GM21360 (cell line): ENCODE data around the gene UBE2G2.
A peak's percentile ranks its signal among the peaks of the same experiment; 100 is the strongest.
"Not testable (repeated sequence)": the region's sequence is repeated elsewhere in the genome, so short reads cannot be mapped to it uniquely, and the experiment has no call there.

Experiments
- ATAC-seq: cut with Tn5 transposase; IDR thresholded peaks from one replicate; pipeline ENCODE4 v1.9.1; 2021; ENCODE audit warnings: mild to moderate bottlenecking, moderate library complexity; ENCODE audit not compliant: unreplicated experiment

The UBE2G2 gene

DNA sequence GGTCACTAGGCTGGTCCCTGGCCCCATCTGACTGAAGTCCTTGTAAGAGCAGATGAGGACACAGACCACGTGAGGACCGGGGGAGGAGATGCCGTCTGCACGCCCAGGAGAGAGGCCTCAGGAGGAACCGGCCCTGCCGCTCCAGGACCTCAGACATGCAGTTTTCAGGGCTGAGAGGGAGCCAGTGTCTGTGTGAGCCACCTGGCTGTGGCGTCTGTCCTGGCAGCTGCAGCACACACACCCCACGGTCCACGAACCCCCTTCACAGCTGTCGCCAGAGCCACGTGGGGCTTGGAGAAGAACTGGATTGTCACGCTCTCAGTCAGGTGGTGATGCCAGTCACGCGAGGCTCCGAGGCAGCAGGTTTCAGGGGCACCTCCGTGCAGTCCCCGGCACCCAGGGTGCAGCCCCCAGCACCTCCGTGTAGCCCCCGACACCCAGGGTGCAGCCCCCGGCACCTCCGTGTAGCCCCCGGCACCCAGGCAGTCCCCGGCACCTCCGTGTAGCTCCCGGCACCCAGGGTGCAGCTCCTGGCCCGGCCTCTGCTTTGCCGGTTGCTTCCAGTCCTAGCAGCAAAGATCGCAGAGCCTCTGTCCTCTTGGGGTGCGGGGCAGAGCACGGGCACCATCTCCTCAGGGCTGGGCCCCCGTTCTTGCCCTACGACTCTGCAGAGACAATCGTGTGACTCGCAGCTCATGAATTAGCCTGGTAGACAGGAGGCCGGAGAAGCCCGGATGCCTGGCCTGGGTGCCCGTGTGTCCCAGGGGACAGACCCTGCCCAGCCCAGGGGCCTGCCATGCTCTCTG, 35.2 kb upstream of the UBE2G2 start:
- ATAC-seq, result no peak

DNA sequence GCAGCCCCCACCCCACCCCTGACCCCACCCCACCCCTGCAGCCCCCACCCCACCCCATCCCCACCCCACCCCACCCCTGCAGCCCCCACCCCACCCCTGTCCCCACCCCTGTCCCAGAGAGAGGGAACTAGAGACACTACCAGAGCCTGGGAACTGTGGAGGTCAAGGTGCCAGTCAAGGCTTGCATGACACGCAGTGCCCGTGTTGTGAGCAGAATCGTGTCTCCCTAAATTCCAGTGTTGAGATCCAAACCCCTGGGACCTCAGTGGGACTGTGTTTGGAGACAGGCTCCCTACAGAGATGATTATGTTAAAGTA, 34.7 kb upstream of the UBE2G2 start:
- no peak for ATAC-seq

DNA sequence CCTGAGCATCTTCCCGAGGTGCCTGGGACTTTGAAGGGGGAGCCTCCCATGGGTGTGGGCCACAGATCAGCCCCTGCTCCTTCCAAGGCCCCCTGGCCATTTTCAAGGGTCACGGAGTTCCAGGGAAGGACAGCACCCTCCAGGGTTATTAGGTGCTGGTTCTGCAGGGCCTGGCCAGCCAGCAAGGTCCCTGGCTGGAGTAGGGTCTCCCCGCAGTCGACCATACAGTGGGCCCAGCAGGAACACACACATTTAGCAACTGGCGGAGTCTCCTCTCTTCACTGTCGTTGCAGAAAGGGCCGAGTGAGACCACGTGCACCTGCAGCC, 34.0 kb upstream of the UBE2G2 start:
- no peak for ATAC-seq

DNA sequence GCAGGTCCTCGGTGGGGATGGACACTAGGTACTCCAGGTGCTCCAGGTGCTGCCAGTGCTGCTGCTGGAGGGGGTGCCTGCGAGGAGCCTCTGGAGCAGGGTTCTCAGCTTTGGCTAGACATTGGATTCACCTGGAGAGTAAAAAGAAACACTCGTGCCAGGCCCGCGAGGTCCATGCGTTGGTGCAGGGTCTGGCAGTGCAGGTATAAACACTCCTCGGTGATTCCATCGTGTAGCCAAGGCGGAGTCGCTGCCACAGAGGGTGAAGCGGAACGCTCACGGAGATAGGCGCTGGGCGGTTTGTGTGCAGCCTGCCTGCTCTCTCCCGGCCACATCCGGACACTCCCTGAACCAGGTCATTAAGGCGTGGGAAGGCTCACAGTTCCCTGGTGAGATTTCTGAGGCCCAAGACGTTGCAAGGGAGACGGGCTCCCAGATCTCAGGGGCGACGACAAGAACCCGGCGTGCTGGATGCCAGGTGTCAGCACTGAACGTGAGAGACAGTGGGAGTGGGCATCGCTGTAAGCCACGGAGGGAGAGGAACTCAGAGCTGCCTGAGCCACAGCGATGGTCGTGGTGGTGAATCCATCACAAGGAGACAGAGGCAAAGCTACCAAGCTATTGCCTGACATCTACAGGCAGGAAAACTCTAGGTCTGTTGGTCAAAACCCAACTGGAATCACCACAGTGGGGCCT, 33.5 kb upstream of the UBE2G2 start:
- ATAC-seq, result no peak

DNA sequence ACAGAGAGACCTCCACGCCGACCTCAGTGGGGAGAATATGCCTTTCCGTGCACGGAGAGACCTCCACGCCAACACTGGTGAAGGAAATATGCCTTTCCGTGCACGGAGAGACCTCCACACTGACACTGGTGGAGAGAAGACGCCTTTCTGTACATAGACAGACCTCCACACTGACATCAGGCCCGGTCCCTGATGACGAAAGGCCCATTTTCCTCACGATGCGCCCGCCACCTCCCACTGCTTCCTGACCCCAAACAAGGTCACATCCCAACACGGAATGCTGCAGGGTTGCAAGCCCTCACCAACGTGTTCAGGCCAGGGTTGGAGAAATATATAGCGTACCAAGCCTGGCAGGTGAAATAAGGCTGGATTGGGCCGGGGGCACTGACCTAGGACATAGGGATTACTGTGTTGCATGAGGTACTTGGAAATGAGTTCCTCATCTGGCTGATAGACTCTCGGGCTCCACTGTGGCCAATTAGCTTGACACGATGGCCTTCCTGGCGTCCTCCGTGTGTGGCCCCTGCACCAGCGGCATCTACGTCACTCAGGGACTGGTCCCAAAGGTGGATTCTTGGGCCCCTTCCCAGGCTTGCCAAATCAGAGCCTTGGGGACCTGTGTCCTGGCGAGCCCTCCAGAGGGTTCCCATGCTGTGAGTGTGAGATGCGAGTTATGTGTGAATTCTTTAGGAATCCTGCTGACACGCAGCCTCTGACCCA, 32.8 kb upstream of the UBE2G2 start:
- no peak for ATAC-seq

DNA sequence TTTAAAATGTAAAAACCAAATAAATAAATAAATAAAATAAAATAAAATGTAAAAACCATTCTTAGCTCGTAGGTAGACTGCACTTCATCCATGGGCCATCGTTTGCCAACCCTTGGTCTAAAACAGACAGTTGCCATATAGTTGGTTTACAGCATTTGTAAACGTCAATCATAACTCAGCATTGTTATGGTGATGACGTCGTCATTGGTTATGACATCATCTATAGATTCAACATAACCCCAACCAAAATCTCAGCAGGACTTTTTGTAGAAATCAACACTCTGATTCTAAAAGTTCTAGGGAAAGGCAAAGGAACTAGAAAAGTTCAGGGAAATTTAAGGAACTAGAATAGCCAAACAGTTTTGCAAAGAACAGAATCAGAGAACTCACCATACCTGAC, 32.0 kb upstream of the UBE2G2 start:
- ATAC-seq, result no peak

DNA sequence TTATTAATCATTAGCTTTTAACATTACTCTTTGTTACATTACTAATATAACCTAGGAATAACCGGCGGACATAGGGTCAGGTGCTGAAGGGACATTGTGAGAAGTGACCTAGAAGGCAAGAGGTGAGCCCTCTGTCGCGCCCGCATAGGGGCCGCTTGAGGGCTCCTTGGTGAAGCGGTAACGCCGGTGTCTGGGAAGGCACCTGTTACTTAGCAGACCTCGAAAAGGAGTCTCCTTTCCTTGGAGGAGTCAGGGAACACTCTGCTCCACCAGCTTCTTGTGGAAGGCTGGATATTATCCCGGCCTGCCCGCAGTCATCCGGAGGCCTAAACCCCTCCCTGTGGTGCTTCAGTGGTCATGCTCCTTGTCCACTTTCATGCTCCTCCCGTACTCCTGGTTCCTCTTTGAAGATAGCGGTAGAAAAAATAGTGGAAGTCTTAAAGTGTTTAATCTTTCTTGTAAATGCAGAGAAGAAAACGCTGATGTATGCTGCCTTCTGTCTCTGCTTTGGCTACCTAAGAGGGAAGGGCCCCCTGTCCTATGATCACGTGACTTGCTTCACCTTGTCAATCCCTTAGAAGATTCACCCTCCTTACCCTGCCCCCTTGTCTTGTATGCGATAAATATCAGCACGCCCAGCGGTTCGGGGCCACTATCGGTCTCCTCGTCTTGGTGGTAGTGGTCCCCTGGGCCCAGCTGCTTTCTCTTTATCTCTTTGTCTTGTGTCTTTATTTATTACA, 31.1 kb upstream of the UBE2G2 start:
- ATAC-seq, result not testable (repeated sequence)

DNA sequence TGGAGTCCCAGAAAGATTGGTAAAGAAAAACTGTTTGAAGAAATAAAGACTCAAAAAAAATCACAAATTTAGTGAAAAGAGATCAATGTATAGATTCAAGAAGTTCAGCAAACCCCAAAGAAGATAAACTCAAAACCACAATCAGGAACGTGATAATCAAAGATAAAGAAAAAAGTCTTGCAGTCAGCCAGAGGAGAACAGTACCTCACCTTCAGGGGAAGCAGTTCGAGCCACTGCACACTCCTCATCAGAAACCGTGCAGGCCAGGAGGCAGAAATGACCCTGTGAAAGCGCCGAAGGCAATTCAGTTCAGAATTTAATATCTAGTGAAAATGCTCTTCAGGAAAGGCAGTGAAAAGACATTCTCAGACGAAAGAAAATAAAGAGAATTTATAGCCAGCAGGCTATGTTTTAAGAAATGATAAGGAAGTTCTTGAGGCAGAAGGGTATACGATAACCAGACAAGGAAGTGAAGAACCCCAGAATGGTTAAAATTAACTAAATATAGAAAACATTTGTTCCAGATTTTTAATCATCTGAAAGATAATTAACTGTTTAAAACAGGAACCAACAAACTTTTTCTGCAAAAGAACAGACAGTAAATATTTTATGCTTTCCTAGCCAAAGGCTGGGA, 29.7 kb upstream of the UBE2G2 start:
- ATAC-seq, result no peak

DNA sequence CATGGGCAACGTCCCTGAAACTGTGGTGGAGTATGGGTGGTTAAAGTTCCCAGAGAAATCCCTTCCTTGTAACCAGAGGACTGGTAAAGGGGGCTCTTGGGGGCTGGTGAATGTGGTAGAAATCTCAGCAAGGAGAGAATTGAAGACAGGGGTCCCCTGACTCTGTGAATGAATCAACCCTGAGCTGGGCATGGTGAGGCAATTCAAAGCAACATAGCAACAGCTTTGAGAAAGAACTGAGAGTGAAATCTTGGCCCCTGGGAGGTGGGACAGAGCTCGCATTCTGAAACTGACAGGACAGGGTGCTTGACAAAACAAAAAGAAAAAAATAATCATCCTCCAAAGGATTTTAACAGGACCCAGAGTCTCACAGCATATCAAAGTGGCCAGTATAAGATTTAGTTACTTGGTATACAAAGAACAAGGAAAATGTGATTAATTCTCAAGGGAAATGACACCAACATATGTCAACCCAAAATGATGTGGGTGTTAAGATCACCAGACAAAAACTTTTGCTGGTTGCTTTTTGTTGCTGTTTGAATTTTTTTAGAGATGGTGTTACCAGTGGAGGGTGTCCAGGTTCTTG, 28.0 kb upstream of the UBE2G2 start:
- ATAC-seq, result no peak

DNA sequence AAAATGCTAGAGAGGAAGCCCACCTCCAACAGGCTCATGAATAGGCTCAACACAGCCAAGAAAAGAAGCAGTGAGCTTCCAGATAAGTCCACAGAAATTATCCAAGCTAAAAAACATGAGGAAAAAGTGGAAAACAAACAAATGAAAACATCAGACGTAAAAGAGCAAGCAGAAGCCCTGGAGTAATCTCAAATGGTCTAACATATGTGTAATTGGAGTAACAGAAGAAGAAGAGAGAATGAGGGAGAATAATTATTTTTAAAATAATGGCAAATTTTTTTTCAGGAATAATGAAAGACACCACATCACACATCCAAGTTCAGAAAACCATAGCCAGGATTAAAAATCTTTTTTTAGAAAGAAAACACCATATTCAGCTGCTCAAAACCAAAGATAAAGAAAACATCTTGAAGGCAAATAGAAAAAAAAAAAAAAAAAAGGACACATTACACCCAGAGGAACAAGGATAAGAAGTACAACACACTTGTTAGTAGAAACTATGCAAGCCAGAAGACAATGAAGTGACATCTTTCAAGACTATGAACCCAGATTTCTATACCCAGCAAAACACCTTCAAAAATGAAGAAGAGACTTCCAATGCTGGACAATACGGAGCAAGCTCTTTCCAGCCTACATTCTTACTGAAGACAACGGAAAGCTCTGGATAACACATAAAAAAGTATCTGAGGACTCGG, 26.9 kb upstream of the UBE2G2 start:
- ATAC-seq, result no peak

DNA sequence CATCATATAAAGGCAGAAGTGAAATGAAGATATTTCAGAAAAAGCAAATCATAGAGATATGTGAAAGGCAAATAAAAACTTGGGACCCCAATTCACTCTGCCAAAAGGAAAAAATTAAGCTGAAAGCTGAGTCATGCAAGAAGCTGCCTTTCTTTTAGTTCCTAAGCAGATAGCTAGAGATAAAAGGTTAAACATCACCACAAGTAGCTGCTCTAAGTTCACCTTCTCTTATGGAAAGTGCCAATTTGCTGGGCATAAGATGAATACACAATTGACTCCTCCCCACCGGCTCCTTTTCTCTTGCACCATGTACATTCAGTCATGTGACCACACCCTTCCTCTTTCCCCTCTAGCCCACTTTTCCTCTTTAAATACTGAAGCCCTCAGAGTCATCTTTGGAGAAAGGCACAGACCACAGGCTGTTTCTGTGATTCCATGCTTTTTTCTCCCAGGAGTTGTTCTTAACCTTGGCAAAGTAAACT, 21.6 kb upstream of the UBE2G2 start:
- ATAC-seq, result no peak

DNA sequence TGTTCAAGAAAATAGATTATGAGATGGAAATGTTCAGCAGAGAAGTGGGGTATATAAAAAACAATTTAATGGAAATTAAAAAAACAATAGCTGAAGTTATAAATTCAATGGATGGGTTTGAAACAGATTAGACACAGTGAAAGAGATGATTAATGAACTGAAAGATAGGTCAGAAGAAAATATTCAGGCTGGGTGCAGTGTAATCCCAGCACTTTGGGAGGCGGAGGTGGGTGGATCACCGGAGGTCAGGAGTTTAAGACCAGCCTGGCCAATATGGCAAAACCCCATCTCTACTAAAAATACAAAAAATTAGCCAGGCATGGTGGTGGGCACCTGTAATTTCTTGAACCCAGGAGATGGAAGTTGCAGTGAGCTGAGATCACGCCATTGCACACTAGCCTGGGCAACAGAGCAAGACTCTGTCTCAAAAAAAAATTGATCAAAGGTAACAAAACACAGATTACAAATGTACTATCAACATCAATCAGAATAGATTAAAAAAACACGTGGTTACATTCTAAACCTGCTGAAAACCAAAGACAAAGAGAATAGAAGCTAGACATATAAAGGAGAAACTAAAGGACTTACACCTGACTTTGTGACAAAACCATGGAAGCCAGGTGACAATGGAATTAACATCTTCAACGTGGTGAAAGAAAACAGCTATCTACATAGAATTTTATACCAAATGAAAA, 21.0 kb upstream of the UBE2G2 start:
- ATAC-seq, result no peak

DNA sequence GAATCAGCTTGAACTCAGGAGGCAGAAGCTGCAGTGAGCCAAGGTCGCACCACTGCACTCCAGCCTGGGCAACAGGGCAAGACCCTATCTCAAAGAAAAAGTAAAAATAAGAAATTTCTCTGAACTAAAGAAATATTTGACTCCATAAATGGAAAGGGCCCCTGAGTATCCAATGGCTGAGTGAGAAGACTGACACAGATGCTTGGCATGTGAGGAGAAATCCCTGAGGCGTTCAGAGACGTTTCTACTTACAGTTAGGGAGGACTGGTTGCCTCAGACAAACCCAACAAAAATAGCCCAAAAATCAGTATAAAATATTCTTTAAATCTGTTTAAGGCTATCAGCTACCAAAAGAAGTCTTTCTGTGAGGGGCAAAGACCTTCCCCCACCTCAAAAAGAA, 19.2 kb upstream of the UBE2G2 start:
- no peak for ATAC-seq

DNA sequence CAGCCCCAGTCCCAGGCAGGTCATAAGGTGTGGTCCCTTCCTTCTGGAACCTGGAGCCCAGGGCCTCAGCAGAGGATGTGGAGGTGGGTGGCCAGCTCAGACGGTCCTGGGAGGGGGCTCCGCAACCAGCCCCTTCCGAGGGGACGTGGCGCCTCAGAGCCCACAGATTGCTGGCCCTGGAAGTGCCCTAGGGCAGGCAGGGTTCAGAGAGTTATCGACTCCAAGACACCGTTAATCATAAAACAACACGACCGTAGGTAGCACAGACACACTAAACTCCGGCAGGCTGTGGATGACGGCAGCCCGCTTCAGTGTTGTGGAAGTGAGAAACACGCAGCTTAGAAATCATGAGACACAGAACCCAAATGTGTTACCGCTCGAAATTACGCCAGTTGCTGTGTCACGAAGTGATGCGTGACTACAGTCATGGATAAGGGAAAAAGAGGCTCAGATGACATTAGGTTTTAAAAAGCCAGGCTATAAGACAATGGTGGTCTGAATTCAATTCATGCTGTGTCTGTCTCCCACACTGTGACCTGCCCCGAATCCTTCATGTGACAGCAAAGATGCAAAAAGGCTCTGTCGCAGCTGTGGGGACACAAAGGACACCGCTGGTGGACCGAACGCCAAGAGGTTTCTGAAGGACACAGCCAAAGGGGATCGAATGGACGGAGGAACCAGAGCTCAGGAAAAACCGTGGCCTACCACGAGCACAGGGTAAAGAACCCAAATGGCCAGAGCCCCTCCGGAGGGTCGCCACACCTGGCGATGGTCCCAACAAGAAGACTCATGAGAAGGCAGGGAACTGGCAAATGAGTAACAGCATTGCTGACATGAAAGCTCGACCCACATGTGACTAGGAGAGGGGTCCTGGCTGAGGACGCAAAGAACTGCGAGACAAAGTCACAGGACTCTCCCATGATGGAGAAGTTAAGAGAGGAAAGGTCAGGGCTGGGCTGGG, 17.9 kb upstream of the UBE2G2 start:
- no peak for ATAC-seq

DNA sequence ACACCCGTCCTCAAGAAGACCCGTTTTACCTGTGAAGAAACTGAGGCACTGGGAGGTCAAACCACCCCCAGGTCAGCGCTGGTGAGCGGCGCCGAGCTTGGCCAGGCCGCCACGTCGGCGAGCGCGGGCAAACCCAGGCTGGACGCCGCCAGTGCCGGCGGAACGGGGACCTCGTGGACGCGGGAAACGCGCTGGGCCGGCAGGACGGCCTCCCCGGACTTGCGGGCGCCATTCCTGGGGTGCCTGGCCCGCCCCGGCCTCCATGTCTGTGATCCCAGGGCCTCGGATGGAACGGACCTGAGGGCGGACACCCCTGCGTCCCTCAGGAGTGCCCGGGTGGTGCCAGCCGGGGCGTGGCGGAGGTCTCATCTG, 17.0 kb upstream of the UBE2G2 start:
- no peak for ATAC-seq

DNA sequence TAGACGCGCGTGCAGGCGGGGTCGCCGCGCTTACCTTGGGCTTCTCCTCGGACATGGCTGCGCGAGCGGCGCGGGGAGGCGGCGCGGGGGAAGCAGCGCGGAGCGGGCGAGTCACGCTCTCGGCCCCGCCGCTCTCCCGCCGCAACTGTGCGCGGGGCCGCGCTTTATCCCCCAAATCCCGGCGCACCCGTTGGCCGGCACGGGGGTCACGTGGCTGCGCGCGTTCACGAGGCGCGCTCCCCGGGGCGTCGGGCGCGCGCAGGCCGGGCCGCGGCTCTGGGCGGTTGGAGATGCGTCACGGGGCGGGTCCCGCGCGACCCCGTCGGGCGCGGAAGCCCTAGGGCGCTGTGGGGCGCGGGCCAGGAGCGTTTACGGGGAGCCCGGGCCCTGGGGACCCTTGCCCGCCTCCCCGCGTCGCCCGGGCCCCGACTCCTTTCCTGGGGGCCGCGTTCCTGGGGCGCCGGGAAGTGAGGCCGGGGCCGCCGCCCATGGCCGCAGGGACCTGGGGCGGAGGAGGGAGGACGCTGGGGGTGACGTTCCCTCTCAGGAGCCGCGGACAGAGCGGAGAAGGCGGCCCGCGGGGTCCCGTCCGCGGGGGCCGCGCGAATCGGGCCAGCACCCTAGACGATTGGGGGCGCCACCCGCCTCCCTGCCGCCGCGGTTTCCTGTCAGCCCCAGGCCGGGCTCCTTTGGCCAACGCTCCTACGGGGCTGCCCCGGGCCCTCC, 16.5 kb upstream of the UBE2G2 start, which contains the start of gene SUMO3:
SUMO3 (minus strand) TSS at position 149 of the 726 bp plus-strand sequence; CDS start at position 55, 94 bp downstream.
- ATAC-seq, result peak; percentile 51

DNA sequence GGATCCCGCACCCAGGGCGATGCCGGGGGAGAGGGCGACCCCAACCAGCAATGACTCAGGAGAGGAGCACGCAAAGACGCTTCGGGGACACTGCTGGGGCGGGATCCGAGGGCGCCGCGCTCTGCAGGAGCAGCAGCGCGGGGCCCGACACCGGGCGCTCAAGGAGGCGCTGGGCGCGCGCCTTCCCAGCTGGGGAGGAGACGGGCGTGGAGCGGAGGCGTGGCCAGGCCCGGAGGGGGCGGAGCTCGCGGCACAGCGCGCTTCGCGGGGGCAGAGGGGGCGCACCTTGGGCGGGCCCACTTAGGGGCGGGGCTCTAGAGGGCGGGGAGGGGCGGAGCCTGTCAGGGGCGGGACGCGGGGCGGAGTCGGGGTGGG, 15.9 kb upstream of the UBE2G2 start:
- ATAC-seq, result peak; percentile 65
